ENCODE measurements around the gene NLRP3. TPM values are rescaled to one million over a fixed set of nuclear protein-coding genes. Genes with fewer than 3 reads are reported as not detected.

NLRP3 gene
- polyA plus RNA-seq, 1 of the 3 experiments (the other 2 are of a cell fraction), result 0.87 TPM

- Histone ChIP-seq H3K4me2 (peak overlapping the region; percentile 71), H3K9me2 (no peaks in the 10 kb centered on the region), H4K20me1 (ENCODE audit: insufficient read depth) (no peaks in the 10 kb centered on the region), H3K4me1 (ENCODE audit: control insufficient read depth in 1 of 2, insufficient read depth in 2 of 2, low read depth in 1 of 2, low read length in 1 of 2) (no peaks in the 10 kb centered on the region), H3K36me3 (replicated peaks in 1 of 2; ENCODE audit: control insufficient read depth in 1 of 2, insufficient read depth in 2 of 2, low read length in 1 of 2) (no peaks in the 10 kb centered on the region), H3F3A (replicated peaks; ENCODE audit: insufficient read depth) (peaks cover 5% of the 10 kb centered on the region), H2AFZ (ENCODE audit: low read depth) (peak overlapping the region; percentile 74), H3K9ac (no peak overlapping the region), H3K79me2 (ENCODE audit: insufficient read depth) (no peaks in the 10 kb centered on the region), H3K27me3 (ENCODE audit: insufficient read depth) (no peaks in the 10 kb centered on the region), H3K4me3 (ENCODE audit: low read depth in 2 of 2, low read length in 1 of 2) (peak overlapping the region in 1 of 2 experiments; percentile 29; a peak in 1 of 4 replicates), H3K27ac (ENCODE audit: low read depth in 2 of 2, low read length in 1 of 2) (no peak overlapping the region), H3K9me3 (no peaks in the 10 kb centered on the region)
- no peak for DNase-seq
- CTCF ChIA-PET, result interaction anchor here (1.3 to 1.6 kb wide), 2 partner anchors 15 to 20 kb away, joined by 3 read pairs; no protein-coding TSS in a partner anchor
- POLR2A ChIA-PET, result no interaction called here
- TF ChIP-seq REST (IDR thresholded peaks at IDR 0.05; ENCODE audit: low read depth, low read length) (peak; percentile 83), IRF3 (IDR thresholded peaks at IDR 0.05; ENCODE audit: low read depth, low read length) (no peak), GABPA (IDR thresholded peaks at IDR 0.05; ENCODE audit: low read depth) (no peak), YY1 (IDR thresholded peaks at IDR 0.05; ENCODE audit: low read depth) (no peak), GATA2 (CRISPR knock-in tag; IDR thresholded peaks at IDR 0.05) (no peak)
- 28% methylated on average over 8 of the region's 11 CpGs for WGBS (ENCODE audit: low lambda C conversion rate)
Measured at GRCh38 chr1:247409869-247410544, 6.0 kb upstream of the NLRP3 start.

GRCh38 chr1:247411621-247412327 is 4.2 kb upstream of the NLRP3 start:
- Histone ChIP-seq H4K20me1 (ENCODE audit: insufficient read depth) (no peaks in the 10 kb centered on the region), H3K9ac (no peak overlapping the region), H3K9me2 (no peaks in the 10 kb centered on the region), H3K4me2 (no peak overlapping the region), H3K79me2 (ENCODE audit: insufficient read depth) (no peaks in the 10 kb centered on the region), H2AFZ (ENCODE audit: low read depth) (no peak overlapping the region), H3K36me3 (replicated peaks in 1 of 2; ENCODE audit: control insufficient read depth in 1 of 2, insufficient read depth in 2 of 2, low read length in 1 of 2) (no peaks in the 10 kb centered on the region), H3K9me3 (no peaks in the 10 kb centered on the region), H3K27me3 (ENCODE audit: insufficient read depth) (no peaks in the 10 kb centered on the region), H3F3A (replicated peaks; ENCODE audit: insufficient read depth) (no peaks in the 10 kb centered on the region), H3K4me1 (ENCODE audit: control insufficient read depth in 1 of 2, insufficient read depth in 2 of 2, low read depth in 1 of 2, low read length in 1 of 2) (no peaks in the 10 kb centered on the region; a peak in 1 of 4 replicates), H3K4me3 (ENCODE audit: low read depth in 2 of 2, low read length in 1 of 2) (no peak overlapping the region), H3K27ac (ENCODE audit: low read depth in 2 of 2, low read length in 1 of 2) (no peak overlapping the region)
- 54% methylated on average over 13 of the region's 13 CpGs for WGBS (ENCODE audit: low lambda C conversion rate)
- POLR2A ChIA-PET, result no interaction called here
- no peak for DNase-seq
- CTCF ChIA-PET, result interaction anchor here (1.0 to 1.6 kb wide), 4 partner anchors 13 to 27 kb away, joined by 3 to 4 read pairs (median 3); no protein-coding TSS in a partner anchor
- TF ChIP-seq TEAD4 (IDR thresholded peaks at IDR 0.05; ENCODE audit: borderline replicate concordance, insufficient read depth), result no peak
- no peak for TF ChIP-seq NRF1 (IDR thresholded peaks at IDR 0.05; ENCODE audit: low read depth, low read length)
- no peak for TF ChIP-seq FOSL2 (IDR thresholded peaks at IDR 0.05; ENCODE audit: borderline replicate concordance, low read depth)

Data from SK-N-SH (cell line).